Colonic mucosa (tissue), 4 donors: ENCODE measurements around the gene FAM9A. TPM values are rescaled to one million over a fixed set of nuclear protein-coding genes. Genes with fewer than 3 reads are reported as not detected.
"Not testable (repeated sequence)": the region's sequence is repeated elsewhere in the genome, so short reads cannot be mapped to it uniquely, and the experiment has no call there.

Experiments used
- DNase-seq: peaks from one replicate; pipeline ENCODE4 v3.0.0-alpha.2; 2020
- H3K27ac ChIP-seq: fragments of 200-600 bp; one replicate; pipeline ENCODE4 v1.8.0; 2021
- H3K27me3 ChIP-seq: fragments of 200-600 bp; one replicate; pipeline ENCODE4 v1.8.0; 2021
- H3K36me3 ChIP-seq: fragments of 200-600 bp; one replicate; pipeline ENCODE4 v1.8.0; 2021
- H3K4me1 ChIP-seq: fragments of 200-600 bp; one replicate; pipeline ENCODE4 v1.8.0; 2021; ENCODE audit warnings: mild to moderate bottlenecking
- H3K4me3 ChIP-seq: fragments of 200-600 bp; one replicate; pipeline ENCODE4 v1.8.0; 2021
- H3K9ac ChIP-seq, 2 donors: one replicate each; pipeline ENCODE4 v1.7.0; 2013; ENCODE audit warnings: control low read depth in 2 of 2, low read depth in 2 of 2, low read length in 2 of 2
- H3K9me3 ChIP-seq: fragments of 200-600 bp; one replicate; pipeline ENCODE4 v1.8.0; 2021
- CTCF ChIP-seq: fragments of 200-600 bp; IDR thresholded peaks from one replicate; pipeline ENCODE4 v1.8.0; 2022; ENCODE audit warnings: antibody characterized with exemption, mild to moderate bottlenecking
- intact Hi-C: fragments of 100-400 bp; cut with DNase I; formaldehyde crosslinking; loops from one replicate; pipeline ENCODE4 v1.14.1; 2022
- total RNA-seq, 2 donors: library from RNA; stranded (reverse); fragmentation: NEBNext Ultra II Directional in 1 of 2; extraction: Animal tissue kit (Norgen Biotek cat#: 25700) in 1 of 2; gene quantifications; one replicate each; pipeline ENCODE4 v1.2.1, GENCODE V29; 2021
- donor health status: healthy.
- donor health status: DM: no; HTN: no; CAD: no.
- donor health status: DM: no; HTN: no; CAD: no.

Gene FAM9A
- total RNA-seq, 2 donors from 2014 or later = not detected

- intact Hi-C loops = no loop called here
- Histone ChIP-seq H3K9ac (no peak overlapping the region), H3K27ac (no peak overlapping the region), H3K36me3 (no peaks in the 10 kb centered on the region), H3K27me3 (no peaks in the 10 kb centered on the region), H3K9me3 (no peaks in the 10 kb centered on the region), H3K4me1 (no peaks in the 10 kb centered on the region), H3K4me3 (no peak overlapping the region)
- no peak for TF ChIP-seq CTCF
- DNase-seq = no peak
Measured at GRCh38 chrX:8805974-8806373, 4.8 kb upstream of the FAM9A start.

- no peak overlapping the region for H3K27ac ChIP-seq
- no peak for DNase-seq
- H3K9me3 ChIP-seq = no peaks in the 10 kb centered on the region
- no peak for TF ChIP-seq CTCF
- H3K36me3 ChIP-seq = no peaks in the 10 kb centered on the region
- H3K27me3 ChIP-seq = no peaks in the 10 kb centered on the region
- H3K4me1 ChIP-seq = no peaks in the 10 kb centered on the region
- intact Hi-C loops = no loop called here
- H3K4me3 ChIP-seq = no peak overlapping the region
- no peak overlapping the region for H3K9ac ChIP-seq
Measured at GRCh38 chrX:8805046-8805445, 3.9 kb upstream of the FAM9A start.

- H3K9me3 ChIP-seq = no peaks in the 10 kb centered on the region
- H3K27ac ChIP-seq = no peak overlapping the region
- no peak for TF ChIP-seq CTCF
- no peaks in the 10 kb centered on the region for H3K27me3 ChIP-seq
- H3K4me1 ChIP-seq = no peaks in the 10 kb centered on the region
- H3K36me3 ChIP-seq = no peaks in the 10 kb centered on the region
- H3K9ac ChIP-seq = no peak overlapping the region
- H3K4me3 ChIP-seq = no peak overlapping the region
- no peak for DNase-seq
- intact Hi-C loops = no loop called here
Measured at GRCh38 chrX:8803326-8803725, 2.1 kb upstream of the FAM9A start.

- H3K9ac ChIP-seq, intact Hi-C loops, DNase-seq, H3K27ac ChIP-seq, H3K4me1 ChIP-seq, H3K9me3 ChIP-seq, H3K36me3 ChIP-seq, H3K4me3 ChIP-seq, H3K27me3 ChIP-seq: not testable (repeated sequence)
Measured at GRCh38 chrX:8800351-8800750, 832 bp downstream of the FAM9A start.

- H3K36me3 ChIP-seq, DNase-seq, intact Hi-C loops, H3K4me3 ChIP-seq, H3K27ac ChIP-seq, H3K4me1 ChIP-seq, H3K9me3 ChIP-seq, H3K27me3 ChIP-seq, H3K9ac ChIP-seq: not testable (repeated sequence)
Measured at GRCh38 chrX:8799281-8799680, 1.9 kb downstream of the FAM9A start.

- H3K4me1 ChIP-seq, H3K27me3 ChIP-seq, H3K36me3 ChIP-seq, DNase-seq, H3K9ac ChIP-seq, H3K9me3 ChIP-seq, intact Hi-C loops, H3K4me3 ChIP-seq, H3K27ac ChIP-seq: not testable (repeated sequence)
Measured at GRCh38 chrX:8798702-8799101, 2.5 kb downstream of the FAM9A start.

- DNase-seq, H3K27me3 ChIP-seq, H3K9ac ChIP-seq, H3K9me3 ChIP-seq, H3K4me3 ChIP-seq, intact Hi-C loops, H3K4me1 ChIP-seq, H3K36me3 ChIP-seq, H3K27ac ChIP-seq: not testable (repeated sequence)
Measured at GRCh38 chrX:8787119-8787518, 14.1 kb downstream of the FAM9A start.

- Histone ChIP-seq H3K9me3 (no peaks in the 10 kb centered on the region), H3K4me1 (no peaks in the 10 kb centered on the region), H3K27me3 (no peaks in the 10 kb centered on the region), H3K27ac (no peak overlapping the region), H3K4me3 (no peak overlapping the region), H3K36me3 (no peaks in the 10 kb centered on the region), H3K9ac (no peak overlapping the region)
- DNase-seq = no peak
- TF ChIP-seq CTCF = no peak
- intact Hi-C loops = no loop called here
Measured at GRCh38 chrX:8784162-8784561, 17.0 kb downstream of the FAM9A start.
